ENCODE results near the gene DCAF8.

DCAF8 gene

GRCh38 chr1:160197231-160197630 lies 65.1 kb downstream of the DCAF8 start:
- H3K4me3 ChIP-seq (ENCODE audit: low read depth, low read length): no peak overlapping the region
- no peaks in the 10 kb centered on the region for H3K36me3 ChIP-seq (ENCODE audit: control insufficient read depth, insufficient read depth, low read length)
- no peaks in the 10 kb centered on the region for H3K9me3 ChIP-seq (ENCODE audit: control insufficient read depth, insufficient read depth, low read length)
- no peak overlapping the region for H3K27ac ChIP-seq (ENCODE audit: low read depth, low read length)
- peaks cover 16% of the 10 kb centered on the region for H3K4me1 ChIP-seq (ENCODE audit: control insufficient read depth, insufficient read depth, low read length)
- no peak overlapping the region for H3K9ac ChIP-seq (ENCODE audit: low read depth, low read length)
- H3K27me3 ChIP-seq (ENCODE audit: control insufficient read depth, insufficient read depth, low read length): no peaks in the 10 kb centered on the region

DNA sequence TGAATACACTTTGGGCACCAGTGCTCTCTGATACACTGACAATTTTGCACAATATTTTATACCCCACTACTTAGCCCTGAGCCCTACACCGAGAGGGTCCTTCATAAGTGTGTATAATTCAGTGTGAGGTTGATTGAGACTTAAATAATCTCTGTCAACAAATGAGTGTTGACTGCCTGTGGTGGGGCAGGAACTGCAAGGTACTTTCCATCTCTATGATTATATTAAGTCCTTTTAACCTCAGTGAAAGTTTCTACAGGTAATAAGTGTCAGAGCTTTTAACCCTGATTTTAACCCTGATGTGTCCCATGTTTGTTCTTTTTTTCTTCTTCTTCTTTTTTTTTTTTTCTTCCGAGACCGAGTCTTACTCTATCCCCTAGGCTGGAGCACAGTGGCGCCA lies 66.2 kb downstream of the DCAF8 start:
- H3K36me3 ChIP-seq (ENCODE audit: control insufficient read depth, insufficient read depth, low read length): no peaks in the 10 kb centered on the region
- H3K27ac ChIP-seq (ENCODE audit: low read depth, low read length): no peak overlapping the region
- H3K27me3 ChIP-seq (ENCODE audit: control insufficient read depth, insufficient read depth, low read length): no peaks in the 10 kb centered on the region
- H3K9ac ChIP-seq (ENCODE audit: low read depth, low read length): no peak overlapping the region
- no peak overlapping the region for H3K4me3 ChIP-seq (ENCODE audit: low read depth, low read length)
- H3K4me1 ChIP-seq (ENCODE audit: control insufficient read depth, insufficient read depth, low read length): peaks cover 16% of the 10 kb centered on the region
- no peaks in the 10 kb centered on the region for H3K9me3 ChIP-seq (ENCODE audit: control insufficient read depth, insufficient read depth, low read length)

- H3K27ac ChIP-seq (ENCODE audit: low read depth, low read length): no peak overlapping the region
- H3K27me3 ChIP-seq (ENCODE audit: control insufficient read depth, insufficient read depth, low read length): no peaks in the 10 kb centered on the region
- no peaks in the 10 kb centered on the region for H3K36me3 ChIP-seq (ENCODE audit: control insufficient read depth, insufficient read depth, low read length)
- no peak overlapping the region for H3K9ac ChIP-seq (ENCODE audit: low read depth, low read length)
- no peak overlapping the region for H3K4me3 ChIP-seq (ENCODE audit: low read depth, low read length)
- peaks cover 20% of the 10 kb centered on the region for H3K4me1 ChIP-seq (ENCODE audit: control insufficient read depth, insufficient read depth, low read length)
- H3K9me3 ChIP-seq (ENCODE audit: control insufficient read depth, insufficient read depth, low read length): no peaks in the 10 kb centered on the region
Observed at GRCh38 chr1:160194737-160195059, 67.7 kb downstream of the DCAF8 start.

DNA sequence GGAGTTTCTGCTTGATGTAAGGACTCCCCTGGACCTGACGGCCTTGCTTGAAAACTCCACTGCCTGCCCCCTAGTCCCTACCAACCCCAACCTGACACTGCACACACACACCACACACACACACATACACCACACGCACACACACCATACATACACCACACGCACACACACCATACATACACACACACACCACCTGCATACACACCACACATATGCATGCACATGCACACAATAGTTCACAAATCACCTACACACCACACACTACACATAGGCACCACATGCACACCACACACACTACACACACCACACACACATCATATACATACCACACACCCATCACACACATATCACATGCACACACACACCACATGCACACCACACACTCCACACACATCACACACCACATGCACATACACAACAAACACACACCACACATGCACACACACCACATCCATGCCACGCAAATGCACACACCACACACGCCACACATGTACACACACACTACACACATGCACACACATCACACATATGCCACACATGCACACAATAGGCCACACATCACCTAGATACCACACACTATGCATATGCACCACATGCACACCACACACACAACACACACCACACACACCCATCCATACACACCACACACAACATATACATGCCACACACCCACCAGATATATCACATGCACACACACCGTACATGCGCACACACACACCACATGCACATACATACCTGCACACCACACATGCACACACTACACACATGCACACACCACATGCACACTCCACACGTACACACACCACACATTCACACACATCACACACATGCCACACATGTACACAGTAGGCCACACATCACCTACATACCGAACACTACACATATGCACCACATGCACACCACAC lies 68.3 kb downstream of the DCAF8 start:
- H3K9ac ChIP-seq (ENCODE audit: low read depth, low read length): no peak overlapping the region
- H3K36me3 ChIP-seq (ENCODE audit: control insufficient read depth, insufficient read depth, low read length): no peaks in the 10 kb centered on the region
- H3K4me3 ChIP-seq (ENCODE audit: low read depth, low read length): no peak overlapping the region
- H3K27ac ChIP-seq (ENCODE audit: low read depth, low read length): no peak overlapping the region
- H3K9me3 ChIP-seq (ENCODE audit: control insufficient read depth, insufficient read depth, low read length): no peaks in the 10 kb centered on the region
- H3K4me1 ChIP-seq (ENCODE audit: control insufficient read depth, insufficient read depth, low read length): peaks cover 22% of the 10 kb centered on the region
- H3K27me3 ChIP-seq (ENCODE audit: control insufficient read depth, insufficient read depth, low read length): no peaks in the 10 kb centered on the region

- Histone ChIP-seq H3K27ac (ENCODE audit: low read depth, low read length) (peak overlapping the region; percentile 67), H3K9me3 (ENCODE audit: control insufficient read depth, insufficient read depth, low read length) (no peaks in the 10 kb centered on the region), H3K4me1 (ENCODE audit: control insufficient read depth, insufficient read depth, low read length) (peaks cover 22% of the 10 kb centered on the region), H3K4me3 (ENCODE audit: low read depth, low read length) (no peak overlapping the region), H3K36me3 (ENCODE audit: control insufficient read depth, insufficient read depth, low read length) (no peaks in the 10 kb centered on the region), H3K27me3 (ENCODE audit: control insufficient read depth, insufficient read depth, low read length) (no peaks in the 10 kb centered on the region), H3K9ac (ENCODE audit: low read depth, low read length) (no peak overlapping the region)
Observed at GRCh38 chr1:160193091-160193819, 69.1 kb downstream of the DCAF8 start.

DNA sequence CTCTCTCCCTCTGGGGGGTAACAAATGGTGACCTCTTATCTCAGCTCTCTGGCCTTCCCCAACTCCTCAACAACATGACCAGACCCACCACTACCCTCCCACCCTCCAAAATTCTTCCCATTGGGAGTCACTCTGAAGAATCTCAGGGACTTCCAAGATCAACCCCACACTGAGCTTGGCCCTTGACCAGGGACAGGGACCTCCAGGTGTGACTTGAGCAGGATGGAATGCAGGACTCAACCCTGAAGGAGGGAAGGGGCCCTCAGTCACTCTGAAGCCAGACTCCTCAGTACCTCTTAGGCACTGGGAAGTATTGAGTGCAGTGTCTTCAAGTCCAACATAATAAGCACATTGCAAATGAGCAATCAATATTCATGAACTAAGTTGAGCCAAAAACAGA lies 70.1 kb downstream of the DCAF8 start:
- H3K4me1 ChIP-seq (ENCODE audit: control insufficient read depth, insufficient read depth, low read length): peaks cover 22% of the 10 kb centered on the region
- no peak overlapping the region for H3K27ac ChIP-seq (ENCODE audit: low read depth, low read length)
- H3K36me3 ChIP-seq (ENCODE audit: control insufficient read depth, insufficient read depth, low read length): no peaks in the 10 kb centered on the region
- no peak overlapping the region for H3K9ac ChIP-seq (ENCODE audit: low read depth, low read length)
- no peak overlapping the region for H3K4me3 ChIP-seq (ENCODE audit: low read depth, low read length)
- no peaks in the 10 kb centered on the region for H3K27me3 ChIP-seq (ENCODE audit: control insufficient read depth, insufficient read depth, low read length)
- H3K9me3 ChIP-seq (ENCODE audit: control insufficient read depth, insufficient read depth, low read length): no peaks in the 10 kb centered on the region

- no peaks in the 10 kb centered on the region for H3K27me3 ChIP-seq (ENCODE audit: control insufficient read depth, insufficient read depth, low read length)
- H3K9ac ChIP-seq (ENCODE audit: low read depth, low read length): no peak overlapping the region
- H3K9me3 ChIP-seq (ENCODE audit: control insufficient read depth, insufficient read depth, low read length): no peaks in the 10 kb centered on the region
- no peak overlapping the region for H3K4me3 ChIP-seq (ENCODE audit: low read depth, low read length)
- H3K36me3 ChIP-seq (ENCODE audit: control insufficient read depth, insufficient read depth, low read length): no peaks in the 10 kb centered on the region
- H3K27ac ChIP-seq (ENCODE audit: low read depth, low read length): no peak overlapping the region
- peaks cover 22% of the 10 kb centered on the region for H3K4me1 ChIP-seq (ENCODE audit: control insufficient read depth, insufficient read depth, low read length)
Observed at GRCh38 chr1:160191756-160192155, 70.6 kb downstream of the DCAF8 start.

DNA sequence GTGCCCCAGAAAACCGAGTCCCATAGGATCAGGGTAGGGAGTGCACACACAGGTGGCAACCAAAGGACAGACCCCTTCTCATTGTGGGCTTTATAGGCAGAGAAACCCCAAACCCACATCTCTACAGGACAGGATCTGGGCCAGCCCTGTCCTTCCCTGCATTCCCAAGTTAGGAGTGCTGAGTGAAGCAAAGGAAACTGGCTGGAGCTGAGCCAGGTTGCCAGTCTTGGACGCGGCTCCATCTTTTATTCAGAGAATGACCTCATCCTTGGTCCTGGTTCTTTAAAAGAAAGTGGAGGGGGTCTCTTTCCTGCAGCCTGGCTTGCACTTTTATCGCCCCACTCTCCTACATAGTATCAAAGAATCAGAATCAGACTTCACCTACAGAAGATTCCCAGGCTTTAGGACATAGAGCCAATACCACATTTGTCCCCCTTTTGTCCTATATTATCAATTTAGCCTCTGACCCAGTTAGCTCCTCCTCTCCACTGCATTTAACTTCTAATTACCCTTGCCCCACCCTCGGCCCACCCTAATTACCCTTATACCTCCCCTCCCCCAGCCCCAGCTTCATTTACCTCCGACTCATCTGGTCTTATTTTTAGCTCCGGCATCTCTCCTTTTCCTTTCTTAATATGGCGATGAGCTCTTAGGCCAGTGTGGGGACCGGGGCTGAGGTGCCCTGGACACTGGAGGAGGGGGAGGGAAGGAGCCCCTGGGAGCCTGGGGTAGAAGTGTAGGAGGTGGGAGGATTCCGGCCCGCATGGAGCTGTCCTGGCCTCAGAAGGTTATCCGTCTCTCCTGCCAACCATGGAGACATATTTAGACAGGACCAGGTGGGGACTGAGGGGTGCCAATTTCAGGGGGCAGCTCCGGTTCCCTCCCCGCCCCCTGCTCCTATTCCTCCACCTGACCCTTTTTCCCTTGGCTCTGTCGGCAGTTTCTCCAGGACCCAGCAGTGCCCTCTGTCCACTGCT lies 72.4 kb downstream of the DCAF8 start, which contains the start of gene CASQ1:
CASQ1 (plus strand) TSS at position 927 of the 977 bp plus-strand sequence. CDS start 177 bp downstream, outside the sequence.
- H3K9me3 ChIP-seq (ENCODE audit: control insufficient read depth, insufficient read depth, low read length): no peaks in the 10 kb centered on the region
- no peaks in the 10 kb centered on the region for H3K27me3 ChIP-seq (ENCODE audit: control insufficient read depth, insufficient read depth, low read length)
- H3K9ac ChIP-seq (ENCODE audit: low read depth, low read length): no peak within 1 kb of the TSS
- H3K27ac ChIP-seq (ENCODE audit: low read depth, low read length): no peak within 1 kb of the TSS
- H3K36me3 ChIP-seq (ENCODE audit: control insufficient read depth, insufficient read depth, low read length): no peaks in the 10 kb centered on the region
- no peak within 1 kb of the TSS for H3K4me3 ChIP-seq (ENCODE audit: low read depth, low read length)
- peaks cover 22% of the 10 kb centered on the region for H3K4me1 ChIP-seq (ENCODE audit: control insufficient read depth, insufficient read depth, low read length)

- Histone ChIP-seq H3K9ac (ENCODE audit: low read depth, low read length) (no peak overlapping the region), H3K4me1 (ENCODE audit: control insufficient read depth, insufficient read depth, low read length) (peaks cover 16% of the 10 kb centered on the region), H3K4me3 (ENCODE audit: low read depth, low read length) (no peak overlapping the region), H3K27ac (ENCODE audit: low read depth, low read length) (no peak overlapping the region), H3K9me3 (ENCODE audit: control insufficient read depth, insufficient read depth, low read length) (no peaks in the 10 kb centered on the region), H3K36me3 (ENCODE audit: control insufficient read depth, insufficient read depth, low read length) (no peaks in the 10 kb centered on the region), H3K27me3 (ENCODE audit: control insufficient read depth, insufficient read depth, low read length) (no peaks in the 10 kb centered on the region)
Observed at GRCh38 chr1:160188341-160188740, 74.0 kb downstream of the DCAF8 start.

GRCh38 chr1:160187407-160187806 lies 74.9 kb downstream of the DCAF8 start:
- Histone ChIP-seq H3K9ac (ENCODE audit: low read depth, low read length) (no peak overlapping the region), H3K9me3 (ENCODE audit: control insufficient read depth, insufficient read depth, low read length) (no peaks in the 10 kb centered on the region), H3K4me3 (ENCODE audit: low read depth, low read length) (no peak overlapping the region), H3K4me1 (ENCODE audit: control insufficient read depth, insufficient read depth, low read length) (peaks cover 8% of the 10 kb centered on the region), H3K27ac (ENCODE audit: low read depth, low read length) (no peak overlapping the region), H3K36me3 (ENCODE audit: control insufficient read depth, insufficient read depth, low read length) (no peaks in the 10 kb centered on the region), H3K27me3 (ENCODE audit: control insufficient read depth, insufficient read depth, low read length) (no peaks in the 10 kb centered on the region)
